Measurements from ENCODE around the gene THAP12. TPM values are rescaled to one million over a fixed set of nuclear protein-coding genes. Genes with fewer than 3 reads are reported as not detected.
"Not testable (repeated sequence)": the region's sequence is repeated elsewhere in the genome, so short reads cannot be mapped to it uniquely, and the experiment has no call there.

The THAP12 gene
- total RNA-seq, 4 donors from 2014 or later: 21.9 to 42.1 (median 26.0) TPM

DNA sequence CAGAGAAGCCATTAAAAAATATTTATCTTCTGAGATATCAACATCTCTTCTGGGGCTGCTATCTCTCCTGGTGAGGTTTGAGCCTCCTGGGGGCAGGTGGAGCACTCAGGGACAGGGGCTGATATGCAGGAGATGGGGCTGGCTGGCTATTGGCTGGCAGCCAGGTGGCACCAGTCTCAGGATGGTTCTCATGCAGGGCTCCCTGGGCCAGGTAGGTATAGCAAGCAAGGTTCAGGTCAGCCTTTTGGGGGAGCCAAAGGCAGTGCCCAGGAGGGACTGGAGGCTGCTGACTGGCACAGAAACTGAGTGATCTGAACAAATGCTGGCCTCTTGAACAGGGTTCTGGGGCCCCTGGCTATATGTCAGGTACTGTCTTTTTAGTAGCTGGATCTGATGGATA, 34.1 kb upstream of the THAP12 start:
- H3K27me3 ChIP-seq: no peaks in the 10 kb centered on the region
- TF ChIP-seq, protein P1, sequence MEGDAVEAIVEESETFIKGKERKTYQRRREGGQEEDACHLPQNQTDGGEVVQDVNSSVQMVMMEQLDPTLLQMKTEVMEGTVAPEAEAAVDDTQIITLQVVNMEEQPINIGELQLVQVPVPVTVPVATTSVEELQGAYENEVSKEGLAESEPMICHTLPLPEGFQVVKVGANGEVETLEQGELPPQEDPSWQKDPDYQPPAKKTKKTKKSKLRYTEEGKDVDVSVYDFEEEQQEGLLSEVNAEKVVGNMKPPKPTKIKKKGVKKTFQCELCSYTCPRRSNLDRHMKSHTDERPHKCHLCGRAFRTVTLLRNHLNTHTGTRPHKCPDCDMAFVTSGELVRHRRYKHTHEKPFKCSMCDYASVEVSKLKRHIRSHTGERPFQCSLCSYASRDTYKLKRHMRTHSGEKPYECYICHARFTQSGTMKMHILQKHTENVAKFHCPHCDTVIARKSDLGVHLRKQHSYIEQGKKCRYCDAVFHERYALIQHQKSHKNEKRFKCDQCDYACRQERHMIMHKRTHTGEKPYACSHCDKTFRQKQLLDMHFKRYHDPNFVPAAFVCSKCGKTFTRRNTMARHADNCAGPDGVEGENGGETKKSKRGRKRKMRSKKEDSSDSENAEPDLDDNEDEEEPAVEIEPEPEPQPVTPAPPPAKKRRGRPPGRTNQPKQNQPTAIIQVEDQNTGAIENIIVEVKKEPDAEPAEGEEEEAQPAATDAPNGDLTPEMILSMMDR (IDR thresholded peaks at IDR 0.05): no peak
- no peak for TF ChIP-seq POLR2A (IDR thresholded peaks at IDR 0.05)
- H3K27ac ChIP-seq: no peak overlapping the region
- no peak for DNase-seq
- no peak overlapping the region for H3K4me3 ChIP-seq
- no peaks in the 10 kb centered on the region for H3K4me1 ChIP-seq
- no peaks in the 10 kb centered on the region for H3K9me3 ChIP-seq
- H3K36me3 ChIP-seq: no peaks in the 10 kb centered on the region

DNA sequence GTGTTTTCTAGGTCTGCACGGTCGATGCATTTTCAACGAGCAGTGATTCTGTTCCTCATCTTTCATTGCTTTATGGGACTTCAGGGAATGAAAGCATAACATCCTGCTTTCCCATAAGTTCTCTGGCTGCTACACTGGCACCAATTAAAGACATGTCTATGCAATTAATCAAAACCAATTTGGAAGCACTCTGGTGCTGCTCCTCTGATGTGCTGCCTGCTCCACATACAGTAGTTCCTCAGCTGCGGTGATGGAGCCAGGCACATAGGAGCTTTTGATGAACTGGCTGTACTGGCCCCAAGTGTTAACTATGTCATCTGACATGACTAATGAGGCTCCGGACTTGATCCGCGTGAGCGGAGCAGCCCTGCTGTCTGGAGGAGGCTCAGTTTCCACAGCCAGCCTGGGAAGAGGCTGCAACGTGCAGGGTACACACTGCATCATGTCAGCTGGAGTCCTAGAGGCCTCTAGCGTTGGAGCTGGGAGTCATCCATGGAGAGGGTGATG, 30.0 kb upstream of the THAP12 start:
- H3K27me3 ChIP-seq: no peaks in the 10 kb centered on the region
- H3K4me1 ChIP-seq: no peaks in the 10 kb centered on the region
- H3K4me3 ChIP-seq: no peak overlapping the region
- TF ChIP-seq POLR2A (IDR thresholded peaks at IDR 0.05): no peak
- no peaks in the 10 kb centered on the region for H3K36me3 ChIP-seq
- H3K9me3 ChIP-seq: no peaks in the 10 kb centered on the region
- DNase-seq: no peak
- H3K27ac ChIP-seq: no peak overlapping the region

DNA sequence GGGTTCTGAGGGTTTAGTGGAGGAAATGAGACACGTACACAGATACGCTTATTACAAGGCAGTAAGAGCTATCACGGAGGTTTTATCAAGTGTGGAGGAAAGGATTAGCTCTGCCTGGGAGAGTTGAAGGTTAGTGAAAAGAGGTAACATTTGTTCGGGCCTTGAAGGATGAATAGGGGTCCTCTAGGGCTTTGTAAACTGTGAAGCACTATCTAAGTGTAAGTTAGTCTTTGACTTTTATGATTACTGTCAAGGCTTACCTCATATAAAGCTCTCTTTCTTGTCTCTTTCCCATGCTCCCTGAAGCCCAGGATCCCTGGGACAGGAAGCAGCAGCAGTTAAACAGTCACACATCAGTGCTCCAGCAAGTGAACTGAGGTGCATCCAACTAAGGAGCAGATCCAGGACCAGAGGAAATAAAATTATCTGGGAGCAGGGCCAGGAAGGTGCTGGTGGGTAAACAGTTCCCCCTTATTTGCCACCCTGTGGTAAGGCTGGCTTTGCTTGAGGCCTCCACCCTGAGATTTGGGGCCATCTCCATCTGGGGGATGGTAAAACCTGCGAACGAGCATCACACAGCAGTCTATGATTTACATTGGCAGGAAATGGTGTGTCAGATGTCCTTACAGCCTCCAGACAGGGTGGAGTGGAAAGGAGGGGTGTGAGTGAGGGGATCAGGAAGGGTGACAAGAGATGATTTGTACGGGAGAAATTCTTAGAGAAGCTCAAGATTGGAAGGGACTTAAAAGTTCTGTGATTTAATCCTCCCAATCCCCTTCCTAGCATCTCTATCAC, 27.4 kb upstream of the THAP12 start:
- Histone ChIP-seq H3K27me3 (no peaks in the 10 kb centered on the region), H3K4me3 (no peak overlapping the region), H3K9me3 (no peaks in the 10 kb centered on the region), H3K4me1 (no peaks in the 10 kb centered on the region), H3K27ac (no peak overlapping the region), H3K36me3 (no peaks in the 10 kb centered on the region)
- no peak for DNase-seq
- TF ChIP-seq, protein P1 (IDR thresholded peaks at IDR 0.05): no peak
- TF ChIP-seq POLR2A (IDR thresholded peaks at IDR 0.05): no peak

DNA sequence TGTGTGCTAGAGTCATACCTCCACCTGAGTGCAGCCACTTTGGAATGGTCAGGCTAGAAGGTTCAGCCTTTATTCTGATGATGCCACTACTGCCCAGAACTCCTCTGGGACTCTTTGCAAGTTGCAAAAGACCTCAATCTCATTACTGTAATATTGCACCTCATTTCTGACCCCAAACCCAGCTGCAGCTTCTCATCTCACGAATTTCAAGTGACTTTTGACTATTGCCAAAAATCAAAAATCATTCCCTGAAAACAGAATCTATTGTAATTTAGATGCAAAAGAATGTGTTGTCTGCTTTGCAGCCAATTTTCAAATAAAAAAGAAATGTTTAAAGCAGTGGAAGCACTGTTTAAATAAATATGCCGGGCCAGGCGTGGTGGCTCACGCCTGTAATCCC, 25.4 kb upstream of the THAP12 start:
- Histone ChIP-seq H3K9me3 (no peaks in the 10 kb centered on the region), H3K4me1 (no peaks in the 10 kb centered on the region), H3K27ac (no peak overlapping the region), H3K36me3 (no peaks in the 10 kb centered on the region), H3K27me3 (no peaks in the 10 kb centered on the region), H3K4me3 (no peak overlapping the region)
- DNase-seq: no peak
- TF ChIP-seq, protein P1 (IDR thresholded peaks at IDR 0.05): no peak
- no peak for TF ChIP-seq POLR2A (IDR thresholded peaks at IDR 0.05)

DNA sequence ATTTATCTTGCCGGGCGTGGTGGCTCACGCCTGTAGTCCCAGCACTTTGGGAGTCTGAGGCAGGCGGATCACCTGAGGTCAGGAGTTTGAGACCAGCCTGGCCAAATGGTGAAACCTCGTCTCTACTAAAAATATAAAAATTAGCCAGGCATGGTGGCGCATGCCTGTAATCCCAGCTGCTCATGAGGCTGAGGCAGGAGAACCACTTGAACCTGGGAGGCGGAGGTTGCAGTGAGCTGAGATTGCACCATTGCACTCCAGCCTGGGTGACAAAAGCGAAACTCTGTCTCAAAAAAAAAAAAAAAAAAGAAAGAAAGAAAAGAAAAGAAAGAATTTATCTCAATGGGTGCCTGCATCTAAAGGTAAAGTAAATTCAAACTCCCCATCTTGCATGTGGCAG, 20.6 kb upstream of the THAP12 start:
- not testable (repeated sequence) for H3K4me3 ChIP-seq, H3K4me1 ChIP-seq, DNase-seq, H3K27ac ChIP-seq, H3K9me3 ChIP-seq, H3K36me3 ChIP-seq, H3K27me3 ChIP-seq

DNA sequence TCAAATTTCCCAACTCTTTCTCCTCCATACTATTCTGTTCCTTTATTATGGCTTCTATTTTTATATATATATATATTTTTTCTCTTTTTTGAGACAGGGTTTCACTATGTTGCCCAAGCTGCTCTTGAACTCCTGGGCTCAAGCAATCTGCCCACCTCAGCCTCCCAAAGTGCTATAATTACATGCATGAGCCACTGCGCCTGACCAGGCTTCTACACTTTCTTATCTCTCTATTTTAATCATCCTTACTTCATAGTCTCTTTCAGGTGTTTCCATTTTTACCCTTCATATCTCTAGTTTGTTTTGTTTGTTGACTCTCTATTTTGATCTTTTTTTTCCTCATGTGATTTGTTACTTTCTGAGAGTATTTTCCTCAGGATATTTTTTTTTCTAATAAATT, 20.0 kb upstream of the THAP12 start:
- H3K4me1 ChIP-seq: no peaks in the 10 kb centered on the region

More for the DNA sequence above, 20.0 kb upstream of the THAP12 start:
- Histone ChIP-seq H3K36me3 (no peaks in the 10 kb centered on the region), H3K4me3 (no peak overlapping the region), H3K27ac (no peak overlapping the region), H3K27me3 (no peaks in the 10 kb centered on the region), H3K9me3 (no peaks in the 10 kb centered on the region)
- TF ChIP-seq, protein P1 (IDR thresholded peaks at IDR 0.05): no peak
- no peak for TF ChIP-seq POLR2A (IDR thresholded peaks at IDR 0.05)
- no peak for DNase-seq

Data from Peyer's patch (tissue), 4 donors.